H9 (cell line): ENCODE results near the gene SRGAP3. TPM values are rescaled to one million over a fixed set of nuclear protein-coding genes. Genes with fewer than 3 reads are reported as not detected.

Experiments used
- DNase-seq: peaks from one replicate; pipeline ENCODE4 v3.0.0-alpha.2; 2017
- H2AFZ ChIP-seq: one replicate; pipeline ENCODE4 v1.6.1; 2013; ENCODE audit warnings: mild to moderate bottlenecking, low read length, control low read depth, moderate library complexity
- H2AK5ac ChIP-seq: 2 replicates; pipeline ENCODE4 v1.6.1; 2013; ENCODE audit warnings: low read length, control low read depth, mixed read lengths; ENCODE audit not compliant: insufficient read length
- H2BK120ac ChIP-seq: one replicate; pipeline ENCODE4 v1.6.1; 2013; ENCODE audit warnings: low read depth, mild to moderate bottlenecking, low read length, control low read depth, inconsistent platforms; ENCODE audit not compliant: poor library complexity, severe bottlenecking
- H2BK12ac ChIP-seq: 2 replicates; pipeline ENCODE4 v1.6.1; 2013; ENCODE audit warnings: low read length, control low read depth, mixed read lengths, low read depth; ENCODE audit not compliant: insufficient read length
- H2BK15ac ChIP-seq: 2 replicates; pipeline ENCODE4 v1.6.1; 2013; ENCODE audit warnings: low read depth, low read length, control low read depth
- H2BK20ac ChIP-seq: one replicate; pipeline ENCODE4 v1.6.1; 2013; ENCODE audit warnings: low read depth, mild to moderate bottlenecking, low read length, control low read depth, inconsistent platforms; ENCODE audit not compliant: poor library complexity, severe bottlenecking
- H2BK5ac ChIP-seq: 2 replicates; pipeline ENCODE4 v1.6.1; 2013; ENCODE audit warnings: low read length, control low read depth, mixed read lengths; ENCODE audit not compliant: insufficient read length
- H3K14ac ChIP-seq: 2 replicates; pipeline ENCODE4 v1.6.1; 2013; ENCODE audit warnings: low read length, control low read depth; ENCODE audit not compliant: insufficient read depth
- H3K18ac ChIP-seq: 2 replicates; pipeline ENCODE4 v1.6.1; 2013; ENCODE audit warnings: low read depth, mild to moderate bottlenecking, mixed read lengths, low read length, control low read depth; ENCODE audit not compliant: insufficient read length
- H3K23ac ChIP-seq: 2 replicates; pipeline ENCODE4 v1.6.1; 2013; ENCODE audit warnings: low read length, control low read depth, mixed read lengths, low read depth; ENCODE audit not compliant: insufficient read length
- H3K23me2 ChIP-seq: 2 replicates; pipeline ENCODE4 v1.6.1; 2013; ENCODE audit warnings: low read depth, mild to moderate bottlenecking, mixed read lengths, low read length, control low read depth; ENCODE audit not compliant: insufficient read length, poor library complexity, severe bottlenecking
- H3K27ac ChIP-seq: 2 replicates; pipeline ENCODE4 v1.5.1; 2013; ENCODE audit warnings: low read length, control low read depth, mixed read lengths, low read depth; ENCODE audit not compliant: insufficient read length
- H3K27me3 ChIP-seq: 2 replicates; pipeline ENCODE4 v1.6.1; 2013; ENCODE audit warnings: low read length, control low read depth, inconsistent platforms; ENCODE audit not compliant: insufficient read depth
- H3K4ac ChIP-seq: 2 replicates; pipeline ENCODE4 v1.6.1; 2013; ENCODE audit warnings: low read depth, mild to moderate bottlenecking, control low read depth, inconsistent platforms, low read length, moderate library complexity
- H3K4me1 ChIP-seq: 2 replicates; pipeline ENCODE4 v1.6.1; 2013; ENCODE audit warnings: low read length, control low read depth, inconsistent platforms; ENCODE audit not compliant: insufficient read depth
- H3K4me2 ChIP-seq: 2 replicates; pipeline ENCODE4 v1.6.1; 2013; ENCODE audit warnings: low read length, control low read depth, mixed read lengths; ENCODE audit not compliant: insufficient read length, insufficient read depth
- H3K56ac ChIP-seq: 2 replicates; pipeline ENCODE4 v1.6.1; 2013; ENCODE audit warnings: low read depth, mild to moderate bottlenecking, mixed read lengths, low read length, control low read depth; ENCODE audit not compliant: insufficient read length
- H3K79me1 ChIP-seq: 2 replicates; pipeline ENCODE4 v1.6.1; 2013; ENCODE audit warnings: low read depth, mild to moderate bottlenecking, moderate library complexity, low read length, control low read depth, inconsistent platforms; ENCODE audit not compliant: insufficient read depth, poor library complexity, severe bottlenecking
- H3K79me2 ChIP-seq: 2 replicates; pipeline ENCODE4 v1.6.1; 2013; ENCODE audit warnings: low read length, control low read depth, inconsistent platforms; ENCODE audit not compliant: insufficient read depth
- H3K9ac ChIP-seq: 2 replicates; pipeline ENCODE4 v1.6.1; 2013; ENCODE audit warnings: low read length, control low read depth, mixed read lengths; ENCODE audit not compliant: insufficient read length; ENCODE audit errors: extremely low read depth
- H3K9me3 ChIP-seq: one replicate; pipeline ENCODE4 v1.6.1; 2013; ENCODE audit warnings: low read depth, low read length, inconsistent platforms; ENCODE audit not compliant: control insufficient read depth
- H3T11ph ChIP-seq: one replicate; pipeline ENCODE4 v1.6.1; 2013; ENCODE audit warnings: mild to moderate bottlenecking, low read length, control low read depth, inconsistent platforms
- H4K20me1 ChIP-seq: one replicate; pipeline ENCODE4 v1.6.1; 2013; ENCODE audit not compliant: control insufficient read depth, insufficient read length, insufficient read depth
- H4K5ac ChIP-seq: 2 replicates; pipeline ENCODE4 v1.6.1; 2013; ENCODE audit warnings: low read depth, mild to moderate bottlenecking, mixed read lengths, low read length, control low read depth; ENCODE audit not compliant: insufficient read length
- H4K8ac ChIP-seq: replicated peaks from 2 replicates; pipeline ENCODE4 v1.6.1; 2013; ENCODE audit warnings: low read length, control low read depth, mixed read lengths, low read depth; ENCODE audit not compliant: insufficient read length
- H4K91ac ChIP-seq: 2 replicates; pipeline ENCODE4 v1.6.1; 2013; ENCODE audit warnings: low read depth, mild to moderate bottlenecking, moderate library complexity, mixed read lengths, low read length, control low read depth; ENCODE audit not compliant: insufficient read length
- H3K27ac Mint-ChIP-seq, 3 experiments: 2 replicates in 2 of 3; 3 replicates in 1 of 3; pipeline ENCODE4 v1.8.0; 2020 to 2021; ENCODE audit warnings: mixed read lengths in 3 of 3, mild to moderate bottlenecking in 1 of 3, moderate library complexity in 1 of 3
- H3K27me3 Mint-ChIP-seq: 2 replicates; pipeline ENCODE4 v1.8.0; 2021; ENCODE audit warnings: low read depth, mild to moderate bottlenecking, moderate library complexity, mixed read lengths
- H3K36me3 Mint-ChIP-seq, 3 experiments: 2 replicates in 2 of 3; 3 replicates in 1 of 3; pipeline ENCODE4 v1.8.0; 2020 to 2021; ENCODE audit warnings: low read depth in 3 of 3, mixed read lengths in 3 of 3; ENCODE audit not compliant: insufficient read depth in 1 of 3
- H3K4me1 Mint-ChIP-seq, 2 experiments: 2 replicates each; pipeline ENCODE4 v1.8.0; 2020; ENCODE audit warnings: mixed read lengths in 2 of 2
- H3K4me3 Mint-ChIP-seq, 2 experiments: 2 replicates in 1 of 2; 3 replicates in 1 of 2; pipeline ENCODE4 v1.8.0; 2020 to 2021; ENCODE audit warnings: mild to moderate bottlenecking in 2 of 2, mixed read lengths in 2 of 2, moderate library complexity in 1 of 2
- H3K9me3 Mint-ChIP-seq, 2 experiments: 2 replicates in 1 of 2; 3 replicates in 1 of 2; pipeline ENCODE4 v1.8.0; 2020; ENCODE audit warnings: mild to moderate bottlenecking in 2 of 2, mixed read lengths in 2 of 2, moderate library complexity in 1 of 2
- CTCF ChIP-seq: fragments of 200-600 bp; sonication (generic); conservative IDR thresholded peaks from 3 replicates; pipeline ENCODE4 v1.8.0; 2021; ENCODE audit warnings: antibody characterized with exemption, mild to moderate bottlenecking
- WGBS: extraction: QIAGEN DNeasy Blood & Tissue Kit; methylation state at CpG from one replicate; pipeline ENCODE4 v1.1.7; 2013; ENCODE audit warnings: missing lambda C conversion rate, low lambda C conversion rate, mixed read lengths; ENCODE audit not compliant: insufficient read length; ENCODE audit errors: extremely low coverage; 5-methylcytosine and 5-hydroxymethylcytosine counted together
- total RNA-seq: library from RNA; stranded (reverse); gene quantifications from 2 replicates; pipeline ENCODE4 v1.2.1, GENCODE V29; 2021

Gene SRGAP3
- total RNA-seq, 1 experiment from 2014 or later, result 3.4 TPM

GRCh38 chr3:9251055-9251786 lies 1.8 kb upstream of the SRGAP3 start:
- Histone ChIP-seq H3K79me1 (no peaks in the 10 kb centered on the region), H3K27ac (no peak overlapping the region), H2BK12ac (no peak overlapping the region), H4K5ac (no peak overlapping the region), H4K8ac (no peak overlapping the region), H3K9me3 (no peaks in the 10 kb centered on the region), H2BK15ac (no peak overlapping the region), H3K18ac (no peak overlapping the region), H3K4me2 (no peak overlapping the region), H3K23me2 (no peaks in the 10 kb centered on the region), H2BK5ac (no peak overlapping the region), H4K20me1 (no peaks in the 10 kb centered on the region), H3K79me2 (no peaks in the 10 kb centered on the region), H3K9ac (no peak overlapping the region), H3K23ac (no peak overlapping the region), H3K4me1 (peaks cover 3% of the 10 kb centered on the region; the same call in 1 of the 2 replicates), H3T11ph (no peak overlapping the region), H2AK5ac (no peak overlapping the region), H3K27me3 (no peaks in the 10 kb centered on the region), H3K56ac (no peak overlapping the region), H3K4ac (no peak overlapping the region), H2AFZ (no peak overlapping the region), H2BK20ac (no peak overlapping the region), H4K91ac (no peak overlapping the region), H3K14ac (no peak overlapping the region), H2BK120ac (no peak overlapping the region)
- no CpG with 5 or more reads among the region's 10 CpGs for WGBS
- TF ChIP-seq CTCF, result no peak
- H3K4me1 Mint-ChIP-seq, result peaks cover 32 to 48% of the 10 kb centered on the region in 2 experiments
- peaks cover 19% of the 10 kb centered on the region for H3K27me3 Mint-ChIP-seq
- H3K36me3 Mint-ChIP-seq, result no peaks in the 10 kb centered on the region
- no peak overlapping the region for H3K27ac Mint-ChIP-seq
- DNase-seq, result peak; percentile 22
- H3K9me3 Mint-ChIP-seq, result 0 out of 5 replicates have a peak, but pooled peaks cover 0 to 2% of the 10 kb centered on the region in 2 experiments
- H3K4me3 Mint-ChIP-seq, result no peak overlapping the region
